ENCODE data around the gene MUCL3.

DNA sequence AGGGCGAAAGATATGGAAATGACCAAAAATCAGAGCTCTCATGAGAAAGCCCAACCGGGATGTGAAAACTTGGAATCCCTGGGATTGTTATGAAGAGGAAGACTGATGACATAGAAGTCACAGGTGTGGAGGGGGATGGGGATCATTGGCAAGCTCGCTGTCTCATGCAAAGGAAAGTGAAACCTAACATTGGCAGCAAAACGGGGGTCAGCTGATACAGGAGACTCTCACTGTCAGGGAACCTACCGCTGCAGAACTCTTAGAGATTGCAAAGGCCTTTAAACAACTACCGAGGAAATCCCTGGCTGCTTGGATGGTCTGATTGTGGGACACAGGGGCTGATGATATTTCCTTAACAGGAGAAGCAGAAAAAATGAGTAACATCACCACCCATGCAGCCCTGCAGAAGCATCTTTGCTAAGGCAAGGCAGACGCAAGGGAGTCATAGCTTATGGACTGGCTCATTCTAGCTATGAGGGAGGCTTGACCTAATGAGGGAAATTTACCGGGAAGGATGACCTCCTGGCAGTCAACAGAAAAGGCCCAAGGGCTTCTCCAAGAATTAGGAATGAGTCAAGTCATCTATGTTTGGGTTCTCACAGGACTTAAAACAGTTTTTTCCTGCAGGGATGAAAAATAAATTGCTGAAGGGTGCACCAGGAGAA is 49.8 kb downstream of the MUCL3 start:
- TF ChIP-seq EZH2 (IDR thresholded peaks at IDR 0.05; ENCODE audit: low read length) = no peak
- no peak for TF ChIP-seq CTCF (optimal IDR thresholded peaks at IDR 0.05 in 1 of 3, IDR thresholded peaks at IDR 0.05 in 1 of 3, conservative IDR thresholded peaks at IDR 0.05 in 1 of 3; ENCODE audit: extremely low read depth in 1 of 3, insufficient read depth in 2 of 3, low read length in 3 of 3)

Measured in keratinocyte (primary cell).